ENCODE measurements around the gene ZNF697. TPM values are rescaled to one million over a fixed set of nuclear protein-coding genes. Genes with fewer than 3 reads are reported as not detected.

ZNF697 gene
- total RNA-seq, 4 donors from 2014 or later = 2.3 to 5.4 (median 3.6) TPM

- DNase-seq (ENCODE audit: low spot score in 2 of 2) = no peak
- TF ChIP-seq POLR2A (IDR thresholded peaks at IDR 0.05) = no peak
- intact Hi-C loops (cut with DNase I; ENCODE audit: low total_unique reads) = no loop called here
- H3K4me3 ChIP-seq (ENCODE audit: low read depth, poor library complexity, severe bottlenecking) = no peak overlapping the region
- 88 to 92% methylated on average over 4 of the region's 4 CpGs for WGBS, 2 donors
Observed at GRCh38 chr1:119653135-119653838, 5.2 kb upstream of the ZNF697 start.

GRCh38 chr1:119652587-119652986 is 4.5 kb upstream of the ZNF697 start:
- intact Hi-C loops (cut with DNase I; ENCODE audit: low total_unique reads) = no loop called here
- TF ChIP-seq POLR2A (IDR thresholded peaks at IDR 0.05) = no peak
- no peak for TF ChIP-seq CTCF (IDR thresholded peaks at IDR 0.05)
- DNase-seq (ENCODE audit: low spot score in 2 of 2) = no peak
- no peak overlapping the region for H3K4me3 ChIP-seq (ENCODE audit: low read depth, poor library complexity, severe bottlenecking)
- WGBS, 2 donors = 95 to 98% methylated on average over 4 of the region's 4 CpGs

- intact Hi-C loops (cut with DNase I; ENCODE audit: low total_unique reads) = no loop called here
- H3K4me3 ChIP-seq (ENCODE audit: low read depth, poor library complexity, severe bottlenecking) = no peak overlapping the region
- TF ChIP-seq CTCF (IDR thresholded peaks at IDR 0.05) (no peak), POLR2A (IDR thresholded peaks at IDR 0.05) (no peak)
- no peak for DNase-seq (ENCODE audit: low spot score in 2 of 2)
- WGBS, 2 donors = 55 to 76% methylated on average over 1 of the region's 1 CpG
Observed at GRCh38 chr1:119651641-119652040, 3.6 kb upstream of the ZNF697 start.

- 72 to 77% methylated on average over 2 of the region's 2 CpGs for WGBS, 2 donors
- intact Hi-C loops (cut with DNase I; ENCODE audit: low total_unique reads) = no loop called here
- DNase-seq (ENCODE audit: low spot score in 2 of 2) = no peak
- H3K4me3 ChIP-seq (ENCODE audit: low read depth, poor library complexity, severe bottlenecking) = no peak overlapping the region
- TF ChIP-seq CTCF (IDR thresholded peaks at IDR 0.05) = no peak
- TF ChIP-seq POLR2A (IDR thresholded peaks at IDR 0.05) = no peak
Observed at GRCh38 chr1:119651133-119651532, 3.1 kb upstream of the ZNF697 start.

GRCh38 chr1:119648620-119649004 is 546 bp upstream of the ZNF697 start:
- WGBS, 2 donors = 7 to 9% methylated on average over 10 of the region's 10 CpGs
- H3K4me3 ChIP-seq (ENCODE audit: low read depth, poor library complexity, severe bottlenecking) = peak overlapping the region; percentile 98
- intact Hi-C loops (cut with DNase I; ENCODE audit: low total_unique reads) = no loop called here
- TF ChIP-seq POLR2A (IDR thresholded peaks at IDR 0.05) (no peak), CTCF (IDR thresholded peaks at IDR 0.05) (no peak)
- no peak for DNase-seq (ENCODE audit: low spot score in 2 of 2)

- intact Hi-C loops (cut with DNase I; ENCODE audit: low total_unique reads) = no loop called here
- peak in 1 of 2 donors; percentile 85 for DNase-seq (ENCODE audit: low spot score in 2 of 2)
- WGBS, 2 donors = 4% methylated on average over 18 of the region's 18 CpGs
- H3K4me3 ChIP-seq (ENCODE audit: low read depth, poor library complexity, severe bottlenecking) = peak overlapping the region; percentile 98
- TF ChIP-seq POLR2A (IDR thresholded peaks at IDR 0.05) (no peak), CTCF (IDR thresholded peaks at IDR 0.05) (no peak)
Observed at GRCh38 chr1:119647228-119647733, 785 bp downstream of the ZNF697 start.

Measured in lower leg skin (tissue), 4 donors.